Fibroblast of pulmonary artery (primary cell): ENCODE measurements around the gene SNED1.

Experiments
- DNase-seq: peaks from one replicate; pipeline ENCODE4 v3.0.0-alpha.2; 2010; ENCODE audit warnings: low read depth
- H3K4me3 ChIP-seq: replicated peaks from 2 replicates; pipeline ENCODE4 v1.5.1; 2011; ENCODE audit warnings: low read depth, mild to moderate bottlenecking, control low read depth, low read length, moderate library complexity
- CTCF ChIP-seq: IDR thresholded peaks from 2 replicates; pipeline ENCODE4 v1.5.1; 2011; ENCODE audit warnings: mild to moderate bottlenecking, control low read depth, low read length, inconsistent platforms; ENCODE audit errors: missing control alignments

The SNED1 gene

DNA sequence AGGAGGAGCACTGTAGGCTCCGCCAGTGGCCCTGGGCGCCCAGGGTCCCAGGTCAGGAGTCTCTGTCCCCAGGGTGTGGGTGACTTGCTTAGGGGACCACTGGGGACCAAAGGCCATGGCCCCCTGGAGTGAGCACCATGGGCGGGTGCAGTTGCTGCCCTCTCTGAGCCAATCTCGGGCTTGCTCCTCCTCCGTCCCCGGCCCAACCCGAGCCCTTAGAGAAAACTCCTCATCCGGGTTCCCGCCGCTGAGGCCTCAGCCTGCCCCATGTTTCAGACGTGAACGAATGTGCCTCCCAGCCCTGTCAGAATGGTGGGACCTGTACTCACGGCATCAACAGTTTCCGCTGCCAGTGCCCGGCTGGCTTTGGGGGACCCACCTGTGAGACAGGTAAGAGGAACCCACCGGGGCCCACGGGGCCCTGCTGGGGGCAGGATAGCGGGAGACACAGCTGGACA, 38.6 kb downstream of the SNED1 start:
- no peak for DNase-seq
- TF ChIP-seq CTCF = no peak
- no peak overlapping the region for H3K4me3 ChIP-seq

- DNase-seq = no peak
- no peak overlapping the region for H3K4me3 ChIP-seq
- no peak for TF ChIP-seq CTCF
Observed at GRCh38 chr2:241037498-241037897, 39.1 kb downstream of the SNED1 start.

- no peak for DNase-seq
- TF ChIP-seq CTCF = no peak
- no peak overlapping the region for H3K4me3 ChIP-seq
Observed at GRCh38 chr2:241038374-241039180, 40.2 kb downstream of the SNED1 start.

DNA sequence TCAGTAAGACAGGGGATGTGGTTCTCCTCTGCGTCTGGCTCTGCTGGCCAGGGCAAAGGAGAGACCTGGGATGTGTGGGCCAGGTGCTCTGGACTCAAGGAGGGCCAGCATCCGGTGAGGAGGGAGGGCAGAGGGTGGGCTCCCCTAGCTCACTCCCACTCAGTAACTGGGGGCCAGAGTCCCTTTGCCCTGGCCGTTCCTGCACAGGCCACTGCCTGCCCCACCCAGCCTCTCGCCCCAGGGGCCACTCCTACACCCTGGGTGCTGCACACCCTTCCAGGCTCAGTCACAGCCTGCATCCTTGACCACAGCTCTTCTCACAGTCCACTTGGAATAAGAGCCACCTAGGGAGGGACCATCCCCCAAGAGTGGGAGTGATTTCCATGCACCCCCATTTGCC, 41.0 kb downstream of the SNED1 start:
- H3K4me3 ChIP-seq = no peak overlapping the region
- no peak for TF ChIP-seq CTCF
- no peak for DNase-seq

- DNase-seq = no peak
- H3K4me3 ChIP-seq = no peak overlapping the region
- no peak for TF ChIP-seq CTCF
Observed at GRCh38 chr2:241040081-241040803, 41.8 kb downstream of the SNED1 start.

DNA sequence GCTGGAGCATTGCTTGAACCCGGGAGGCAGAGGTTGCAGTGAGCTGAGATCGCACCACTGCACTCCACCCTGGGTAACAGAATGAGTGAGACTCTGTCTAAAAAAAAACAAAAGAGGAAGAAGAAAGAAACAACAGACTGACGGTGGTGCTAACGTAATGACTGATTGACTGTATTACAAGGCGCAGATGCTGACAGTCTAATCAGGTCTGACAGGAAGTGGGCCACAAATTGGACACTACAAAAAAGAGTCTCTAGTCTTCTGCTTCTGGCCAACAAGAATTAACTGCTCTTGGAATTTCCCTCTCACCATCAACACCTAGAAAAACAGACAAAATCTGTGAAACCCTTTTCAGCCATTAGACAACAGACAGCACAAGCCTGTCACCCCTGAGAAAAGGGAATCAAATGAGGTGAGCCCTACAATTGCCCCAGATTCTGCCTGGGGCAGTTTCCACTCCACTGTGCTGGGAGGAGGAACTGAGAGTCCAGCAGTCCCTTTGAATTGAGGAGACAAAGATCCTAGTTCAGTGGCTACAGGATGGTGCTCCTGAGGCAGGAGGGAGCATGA, 43.3 kb downstream of the SNED1 start:
- DNase-seq = no peak
- H3K4me3 ChIP-seq = no peak overlapping the region
- no peak for TF ChIP-seq CTCF
